Colonic mucosa (tissue), 4 donors: ENCODE measurements around the gene FLII. TPM values are rescaled to one million over a fixed set of nuclear protein-coding genes. Genes with fewer than 3 reads are reported as not detected.

ENCODE experiments used
- DNase-seq: peaks from one replicate; pipeline ENCODE4 v3.0.0-alpha.2; 2020
- H3K27ac ChIP-seq: fragments of 200-600 bp; one replicate; pipeline ENCODE4 v1.8.0; 2021
- H3K27me3 ChIP-seq: fragments of 200-600 bp; one replicate; pipeline ENCODE4 v1.8.0; 2021
- H3K36me3 ChIP-seq: fragments of 200-600 bp; one replicate; pipeline ENCODE4 v1.8.0; 2021
- H3K4me1 ChIP-seq: fragments of 200-600 bp; one replicate; pipeline ENCODE4 v1.8.0; 2021; ENCODE audit warnings: mild to moderate bottlenecking
- H3K4me3 ChIP-seq: fragments of 200-600 bp; one replicate; pipeline ENCODE4 v1.8.0; 2021
- H3K9ac ChIP-seq, 2 donors: one replicate each; pipeline ENCODE4 v1.7.0; 2013; ENCODE audit warnings: control low read depth in 2 of 2, low read depth in 2 of 2, low read length in 2 of 2
- H3K9me3 ChIP-seq: fragments of 200-600 bp; one replicate; pipeline ENCODE4 v1.8.0; 2021
- intact Hi-C: fragments of 100-400 bp; cut with DNase I; formaldehyde crosslinking; loops from one replicate; pipeline ENCODE4 v1.14.1; 2022
- total RNA-seq, 2 donors: library from RNA; stranded (reverse); fragmentation: NEBNext Ultra II Directional in 1 of 2; extraction: Animal tissue kit (Norgen Biotek cat#: 25700) in 1 of 2; gene quantifications; one replicate each; pipeline ENCODE4 v1.2.1, GENCODE V29; 2021
- TF ChIP-seq, protein P1 (sequence below): fragments of 200-600 bp; IDR thresholded peaks from one replicate; pipeline ENCODE4 v1.8.0; 2022; ENCODE audit warnings: antibody characterized with exemption, mild to moderate bottlenecking
- donor health status: healthy.
- donor health status: DM: no; HTN: no; CAD: no.
- donor health status: DM: no; HTN: no; CAD: no.

The FLII gene
- total RNA-seq, 2 donors from 2014 or later = 263 to 293 TPM

DNA sequence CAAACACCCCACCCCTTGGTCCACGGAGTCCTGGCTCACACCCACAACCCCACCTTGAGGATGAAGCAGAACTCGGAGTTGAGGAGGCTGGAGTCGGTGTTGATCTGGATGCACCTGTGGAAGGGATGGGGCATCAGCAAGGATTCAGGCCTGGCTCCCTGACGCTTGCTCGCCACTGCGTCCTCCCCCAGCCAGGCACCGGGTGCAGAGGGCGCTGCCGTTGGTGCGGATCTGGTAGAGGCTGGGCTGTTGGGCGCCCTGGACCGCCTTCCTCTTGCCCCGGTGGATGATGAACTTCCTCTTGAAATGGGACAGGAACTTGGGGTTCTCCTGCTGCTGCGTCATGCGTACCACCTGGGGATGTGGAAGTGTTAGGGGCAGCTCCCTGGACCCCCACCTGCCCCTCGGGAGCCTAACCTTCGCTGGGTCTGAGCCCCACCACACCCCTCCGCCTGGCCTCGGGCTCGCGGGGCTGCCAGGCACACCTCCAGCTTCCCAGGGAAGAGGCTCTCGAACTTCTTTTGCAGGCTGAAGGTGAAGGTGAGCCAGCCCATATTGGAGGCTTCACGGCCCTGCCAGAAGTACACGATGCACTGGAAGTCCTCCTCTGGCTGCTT, 12.3 kb downstream of the FLII start:
- TF ChIP-seq, protein P1, sequence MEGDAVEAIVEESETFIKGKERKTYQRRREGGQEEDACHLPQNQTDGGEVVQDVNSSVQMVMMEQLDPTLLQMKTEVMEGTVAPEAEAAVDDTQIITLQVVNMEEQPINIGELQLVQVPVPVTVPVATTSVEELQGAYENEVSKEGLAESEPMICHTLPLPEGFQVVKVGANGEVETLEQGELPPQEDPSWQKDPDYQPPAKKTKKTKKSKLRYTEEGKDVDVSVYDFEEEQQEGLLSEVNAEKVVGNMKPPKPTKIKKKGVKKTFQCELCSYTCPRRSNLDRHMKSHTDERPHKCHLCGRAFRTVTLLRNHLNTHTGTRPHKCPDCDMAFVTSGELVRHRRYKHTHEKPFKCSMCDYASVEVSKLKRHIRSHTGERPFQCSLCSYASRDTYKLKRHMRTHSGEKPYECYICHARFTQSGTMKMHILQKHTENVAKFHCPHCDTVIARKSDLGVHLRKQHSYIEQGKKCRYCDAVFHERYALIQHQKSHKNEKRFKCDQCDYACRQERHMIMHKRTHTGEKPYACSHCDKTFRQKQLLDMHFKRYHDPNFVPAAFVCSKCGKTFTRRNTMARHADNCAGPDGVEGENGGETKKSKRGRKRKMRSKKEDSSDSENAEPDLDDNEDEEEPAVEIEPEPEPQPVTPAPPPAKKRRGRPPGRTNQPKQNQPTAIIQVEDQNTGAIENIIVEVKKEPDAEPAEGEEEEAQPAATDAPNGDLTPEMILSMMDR = no peak
- Histone ChIP-seq H3K4me1 (no peaks in the 10 kb centered on the region), H3K27me3 (no peaks in the 10 kb centered on the region), H3K9me3 (no peaks in the 10 kb centered on the region), H3K36me3 (peaks cover 19% of the 10 kb centered on the region), H3K27ac (peak overlapping the region; percentile 63), H3K9ac (peak overlapping the region in 1 of 2 donors; percentile 40), H3K4me3 (no peak overlapping the region)
- intact Hi-C loops = loop anchor here (5.0 kb wide), 1 partner anchor 71 kb away; the partner anchor contains the start of gene SMCR8
- DNase-seq = no peak

DNA sequence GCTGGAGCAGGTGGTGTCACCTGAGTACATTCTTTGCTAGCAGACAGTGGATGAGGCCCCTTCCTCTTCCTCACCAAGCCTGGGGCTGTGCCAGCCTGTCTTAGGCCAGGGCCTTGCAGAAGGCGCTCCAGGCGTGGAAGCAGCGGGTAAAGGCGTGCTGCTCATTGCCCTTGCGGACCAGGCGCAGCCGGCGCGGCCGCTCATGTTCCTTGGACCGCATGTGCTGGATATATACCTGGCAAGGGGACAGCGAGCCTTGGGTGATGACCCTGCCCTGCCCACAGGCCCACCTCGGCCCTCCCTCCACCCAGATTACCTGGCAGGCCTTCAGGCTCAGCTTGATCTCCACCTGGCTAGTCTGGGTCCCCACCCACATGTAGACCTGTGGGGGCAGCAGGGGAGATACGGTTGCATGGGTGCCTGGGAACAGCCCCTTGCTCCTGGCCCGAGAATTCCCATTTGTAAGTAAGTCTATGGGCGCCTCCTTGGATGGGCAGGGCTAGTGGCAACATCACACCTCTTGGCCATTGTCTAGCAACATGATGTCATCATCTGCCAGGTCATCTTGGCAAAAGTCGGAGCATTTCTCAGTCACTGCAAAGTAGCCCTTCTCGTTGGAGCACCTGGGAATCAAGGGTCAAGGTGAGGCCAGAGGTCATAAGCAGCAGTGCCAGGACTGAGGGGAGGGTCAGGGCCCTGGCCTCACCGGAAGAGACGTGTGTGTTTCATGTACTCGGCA, 13.3 kb downstream of the FLII start:
- Histone ChIP-seq H3K36me3 (peaks cover 15% of the 10 kb centered on the region), H3K9me3 (no peaks in the 10 kb centered on the region), H3K4me1 (no peaks in the 10 kb centered on the region), H3K27me3 (no peaks in the 10 kb centered on the region), H3K9ac (no peak overlapping the region), H3K4me3 (no peak overlapping the region), H3K27ac (no peak overlapping the region)
- no peak for DNase-seq
- TF ChIP-seq, protein P1 = no peak
- intact Hi-C loops = loop anchor here (5.0 kb wide), 1 partner anchor 72 kb away; the partner anchor contains the start of gene SMCR8

- H3K9me3 ChIP-seq = no peaks in the 10 kb centered on the region
- H3K27ac ChIP-seq = no peak overlapping the region
- H3K27me3 ChIP-seq = no peaks in the 10 kb centered on the region
- peaks cover 15% of the 10 kb centered on the region for H3K36me3 ChIP-seq
- H3K9ac ChIP-seq = no peak overlapping the region
- no peak overlapping the region for H3K4me3 ChIP-seq
- intact Hi-C loops = no loop called here
- DNase-seq = no peak
- TF ChIP-seq, protein P1 = no peak
- no peaks in the 10 kb centered on the region for H3K4me1 ChIP-seq
Measured at GRCh38 chr17:18241229-18241871, 17.2 kb downstream of the FLII start.

- TF ChIP-seq, protein P1 = no peak
- peaks cover 8% of the 10 kb centered on the region for H3K36me3 ChIP-seq
- no peak overlapping the region for H3K27ac ChIP-seq
- H3K27me3 ChIP-seq = no peaks in the 10 kb centered on the region
- no peak for DNase-seq
- H3K4me3 ChIP-seq = no peak overlapping the region
- no peaks in the 10 kb centered on the region for H3K4me1 ChIP-seq
- no peak overlapping the region for H3K9ac ChIP-seq
- no peaks in the 10 kb centered on the region for H3K9me3 ChIP-seq
- intact Hi-C loops = no loop called here
Measured at GRCh38 chr17:18240449-18240848, 18.1 kb downstream of the FLII start.

DNA sequence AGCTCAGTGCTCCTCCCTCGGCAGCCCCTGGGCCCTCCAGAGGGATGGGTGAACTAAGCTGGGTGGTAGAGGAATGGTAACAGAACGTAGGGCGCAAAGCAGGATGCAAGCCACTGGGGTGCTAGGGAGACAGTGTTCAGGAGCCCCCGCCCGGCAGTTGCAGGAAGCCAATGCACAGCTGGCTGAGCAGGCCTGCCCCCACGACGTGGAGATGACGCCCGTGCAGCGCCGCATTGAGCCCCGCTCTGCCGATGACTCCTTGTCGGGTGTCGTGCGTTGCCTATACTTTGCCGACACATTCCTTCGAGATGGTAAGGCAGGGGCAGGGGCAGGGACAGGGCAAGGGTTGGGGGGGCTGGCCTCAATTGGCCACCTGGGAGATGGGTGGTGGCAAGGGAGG, 20.2 kb downstream of the FLII start:
- TF ChIP-seq, protein P1 = no peak
- no peaks in the 10 kb centered on the region for H3K36me3 ChIP-seq
- no peak overlapping the region for H3K4me3 ChIP-seq

More for the DNA sequence above, 20.2 kb downstream of the FLII start:
- Histone ChIP-seq H3K9ac (no peak overlapping the region), H3K27me3 (no peaks in the 10 kb centered on the region), H3K9me3 (no peaks in the 10 kb centered on the region), H3K27ac (no peak overlapping the region), H3K4me1 (no peaks in the 10 kb centered on the region)
- no peak for DNase-seq
- intact Hi-C loops = no loop called here
